Keratinocyte (primary cell): ENCODE data around the gene TRUB1. TPM values are rescaled to one million over a fixed set of nuclear protein-coding genes. Genes with fewer than 3 reads are reported as not detected.

ENCODE experiments used
- DNase-seq: peaks from one replicate; pipeline ENCODE4 v3.0.0-alpha.2; 2011; ENCODE audit warnings: low read depth, missing footprints, low spot score
- FAIRE-seq: peaks from 2 replicates; lab custom pipeline; 2011; peaks lifted over from hg19 to GRCh38; lab: Jason Lieb, UNC
- H2AFZ ChIP-seq: 2 replicates; pipeline ENCODE4 v1.6.0; 2012; ENCODE audit warnings: low read length, control low read depth, inconsistent platforms; ENCODE audit not compliant: control insufficient read depth
- H3K27ac ChIP-seq: 2 replicates; pipeline ENCODE4 v1.5.1; 2011; ENCODE audit warnings: low read length; ENCODE audit not compliant: control insufficient read depth, insufficient read depth
- H3K27me3 ChIP-seq: 3 replicates; pipeline ENCODE4 v1.6.0; 2011; ENCODE audit warnings: low read length; ENCODE audit not compliant: control insufficient read depth, insufficient read depth; ENCODE audit errors: extremely low read depth
- H3K36me3 ChIP-seq, 2 experiments: 2 replicates in 1 of 2; 3 replicates in 1 of 2; pipeline ENCODE4 v1.5.1; 2011; ENCODE audit warnings: low read length in 2 of 2, mild to moderate bottlenecking in 1 of 2; ENCODE audit not compliant: control insufficient read depth in 2 of 2, insufficient read depth in 2 of 2; ENCODE audit errors: extremely low read depth in 1 of 2
- H3K4me1 ChIP-seq: 3 replicates; pipeline ENCODE4 v1.5.1; 2011; ENCODE audit warnings: low read length; ENCODE audit not compliant: control insufficient read depth, insufficient read depth; ENCODE audit errors: extremely low read depth
- H3K4me2 ChIP-seq: 3 replicates; pipeline ENCODE4 v1.6.0; 2011; ENCODE audit warnings: low read depth, low read length; ENCODE audit not compliant: control insufficient read depth, insufficient read depth; ENCODE audit errors: extremely low read depth
- H3K4me3 ChIP-seq, 3 experiments: fragments of 200-600 bp in 1 of 3; sonication (generic) in 1 of 3; 2 replicates in 2 of 3; 3 replicates in 1 of 3; pipeline ENCODE4 v1.5.1; 2011 to 2016; ENCODE audit warnings: low read length in 3 of 3, mild to moderate bottlenecking in 3 of 3, control low read depth in 2 of 3, inconsistent platforms in 1 of 3, low read depth in 1 of 3, mixed read lengths in 1 of 3, mixed run types in 1 of 3, moderate library complexity in 1 of 3; ENCODE audit not compliant: control insufficient read depth in 2 of 3, insufficient read depth in 2 of 3; ENCODE audit errors: extremely low read depth in 1 of 3
- H3K79me2 ChIP-seq: 2 replicates; pipeline ENCODE4 v1.6.0; 2012; ENCODE audit warnings: low read length; ENCODE audit not compliant: control insufficient read depth, insufficient read depth
- H3K9ac ChIP-seq: 3 replicates; pipeline ENCODE4 v1.6.0; 2011; ENCODE audit warnings: low read length; ENCODE audit not compliant: control insufficient read depth, insufficient read depth; ENCODE audit errors: extremely low read depth
- H3K9me1 ChIP-seq: 3 replicates; pipeline ENCODE4 v1.6.0; 2011; ENCODE audit warnings: low read length; ENCODE audit not compliant: control insufficient read depth, insufficient read depth; ENCODE audit errors: extremely low read depth
- H3K9me3 ChIP-seq: 2 replicates; pipeline ENCODE4 v1.5.1; 2012; ENCODE audit warnings: low read depth, low read length; ENCODE audit not compliant: control insufficient read depth
- H4K20me1 ChIP-seq: 3 replicates; pipeline ENCODE4 v1.6.0; 2011; ENCODE audit warnings: low read length; ENCODE audit not compliant: control insufficient read depth, insufficient read depth; ENCODE audit errors: extremely low read depth
- EZH2 ChIP-seq: IDR thresholded peaks from one replicate; pipeline ENCODE4 v1.6.1; 2012; ENCODE audit warnings: inconsistent platforms, mild to moderate bottlenecking, low read length, moderate library complexity
- dilution Hi-C: fragments of 300-500 bp; cut with MboI; formaldehyde crosslinking; loops from one replicate; pipeline ENCODE4 v1.7.0; 2020; ENCODE audit warnings: low sequenced_read_pairs; ENCODE audit not compliant: extremely low pct_ligation_motif_present
- polyA plus RNA-seq, 5 experiments: library from polyadenylated mRNA; depleted of rRNA in 3 of 5; stranded (reverse) in 3 of 5; stranded (forward) in 1 of 5; unstranded in 1 of 5; fragments of >200 nt; gene quantifications; 1 replicate in 1 of 5; 2 replicates in 3 of 5; 3 replicates in 1 of 5; pipeline versions ENCODE4 v1.2.1 to v1.2.3, GENCODE V29; 2011 to 2012; ENCODE audit warnings: missing spikeins in 2 of 5, low read depth in 1 of 5, low replicate concordance in 1 of 5
- TF ChIP-seq, protein P1 (sequence below), 3 experiments: IDR thresholded peaks in 1 of 3; conservative IDR thresholded peaks in 1 of 3; optimal IDR thresholded peaks in 1 of 3; 2 replicates in 2 of 3; 3 replicates in 1 of 3; pipeline versions ENCODE3 to v1.5.1; 2011; ENCODE audit warnings: low read length in 3 of 3, mild to moderate bottlenecking in 3 of 3, moderate library complexity in 2 of 3, control low read depth in 1 of 3, inconsistent platforms in 1 of 3; ENCODE audit not compliant: insufficient read depth in 2 of 3; ENCODE audit errors: extremely low read depth in 1 of 3

TRUB1 gene
- polyA plus RNA-seq, 1 donor (not counting 4 experiments of a cell fraction or from before 2014, with no cell fraction given), result 20.5 TPM

- no peak overlapping the region for H2AFZ ChIP-seq
- DNase-seq (no peak), FAIRE-seq (no peak)
- dilution Hi-C loops, result no loop called here
- no peaks in the 10 kb centered on the region for H4K20me1 ChIP-seq
- no peak overlapping the region for H3K4me2 ChIP-seq
- H3K27ac ChIP-seq, result no peak overlapping the region
- TF ChIP-seq, protein P1, sequence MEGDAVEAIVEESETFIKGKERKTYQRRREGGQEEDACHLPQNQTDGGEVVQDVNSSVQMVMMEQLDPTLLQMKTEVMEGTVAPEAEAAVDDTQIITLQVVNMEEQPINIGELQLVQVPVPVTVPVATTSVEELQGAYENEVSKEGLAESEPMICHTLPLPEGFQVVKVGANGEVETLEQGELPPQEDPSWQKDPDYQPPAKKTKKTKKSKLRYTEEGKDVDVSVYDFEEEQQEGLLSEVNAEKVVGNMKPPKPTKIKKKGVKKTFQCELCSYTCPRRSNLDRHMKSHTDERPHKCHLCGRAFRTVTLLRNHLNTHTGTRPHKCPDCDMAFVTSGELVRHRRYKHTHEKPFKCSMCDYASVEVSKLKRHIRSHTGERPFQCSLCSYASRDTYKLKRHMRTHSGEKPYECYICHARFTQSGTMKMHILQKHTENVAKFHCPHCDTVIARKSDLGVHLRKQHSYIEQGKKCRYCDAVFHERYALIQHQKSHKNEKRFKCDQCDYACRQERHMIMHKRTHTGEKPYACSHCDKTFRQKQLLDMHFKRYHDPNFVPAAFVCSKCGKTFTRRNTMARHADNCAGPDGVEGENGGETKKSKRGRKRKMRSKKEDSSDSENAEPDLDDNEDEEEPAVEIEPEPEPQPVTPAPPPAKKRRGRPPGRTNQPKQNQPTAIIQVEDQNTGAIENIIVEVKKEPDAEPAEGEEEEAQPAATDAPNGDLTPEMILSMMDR (optimal IDR thresholded peaks at IDR 0.05 in 1 of 3, IDR thresholded peaks at IDR 0.05 in 1 of 3, conservative IDR thresholded peaks at IDR 0.05 in 1 of 3; ENCODE audit: extremely low read depth in 1 of 3, insufficient read depth in 2 of 3, low read length in 3 of 3), result no peak
- no peak for TF ChIP-seq EZH2
- no peak overlapping the region for H3K9ac ChIP-seq
- H3K9me3 ChIP-seq, result no peaks in the 10 kb centered on the region
- H3K36me3 ChIP-seq, result no peaks in the 10 kb centered on the region
- no peaks in the 10 kb centered on the region for H3K27me3 ChIP-seq
- no peak overlapping the region for H3K4me3 ChIP-seq
- H3K79me2 ChIP-seq, result no peaks in the 10 kb centered on the region
- no peaks in the 10 kb centered on the region for H3K9me1 ChIP-seq
- no peaks in the 10 kb centered on the region for H3K4me1 ChIP-seq
Observed at GRCh38 chr10:115023715-115024114, 85.7 kb downstream of the TRUB1 start.

- dilution Hi-C loops, result no loop called here
- Histone ChIP-seq H3K27ac (no peak overlapping the region), H3K4me3 (no peak overlapping the region), H3K4me1 (no peaks in the 10 kb centered on the region), H4K20me1 (no peaks in the 10 kb centered on the region), H3K9me3 (no peaks in the 10 kb centered on the region), H3K9ac (no peak overlapping the region), H3K9me1 (no peaks in the 10 kb centered on the region), H2AFZ (no peak overlapping the region), H3K79me2 (no peaks in the 10 kb centered on the region), H3K27me3 (no peaks in the 10 kb centered on the region), H3K36me3 (no peaks in the 10 kb centered on the region), H3K4me2 (no peak overlapping the region)
- no peak for DNase-seq
- TF ChIP-seq, protein P1 (optimal IDR thresholded peaks at IDR 0.05 in 1 of 3, IDR thresholded peaks at IDR 0.05 in 1 of 3, conservative IDR thresholded peaks at IDR 0.05 in 1 of 3; ENCODE audit: extremely low read depth in 1 of 3, insufficient read depth in 2 of 3, low read length in 3 of 3), result no peak
- no peak for TF ChIP-seq EZH2
- no peak for FAIRE-seq
Observed at GRCh38 chr10:115024371-115024770, 86.4 kb downstream of the TRUB1 start.
